Activated T-helper 9 cell treated with anti-CD3 and anti-CD28 coated beads, Interleukin-2, amount 50 U/mL, for 16 hours (primary cell): Measurements from ENCODE around the gene KCNA4.
"Not testable (repeated sequence)": the region's sequence is repeated elsewhere in the genome, so short reads cannot be mapped to it uniquely, and the experiment has no call there.

Experiments used
- DNase-seq: peaks from one replicate; pipeline ENCODE4 v3.0.0-alpha.2; 2020; ENCODE audit warnings: low read depth

KCNA4 gene

DNA sequence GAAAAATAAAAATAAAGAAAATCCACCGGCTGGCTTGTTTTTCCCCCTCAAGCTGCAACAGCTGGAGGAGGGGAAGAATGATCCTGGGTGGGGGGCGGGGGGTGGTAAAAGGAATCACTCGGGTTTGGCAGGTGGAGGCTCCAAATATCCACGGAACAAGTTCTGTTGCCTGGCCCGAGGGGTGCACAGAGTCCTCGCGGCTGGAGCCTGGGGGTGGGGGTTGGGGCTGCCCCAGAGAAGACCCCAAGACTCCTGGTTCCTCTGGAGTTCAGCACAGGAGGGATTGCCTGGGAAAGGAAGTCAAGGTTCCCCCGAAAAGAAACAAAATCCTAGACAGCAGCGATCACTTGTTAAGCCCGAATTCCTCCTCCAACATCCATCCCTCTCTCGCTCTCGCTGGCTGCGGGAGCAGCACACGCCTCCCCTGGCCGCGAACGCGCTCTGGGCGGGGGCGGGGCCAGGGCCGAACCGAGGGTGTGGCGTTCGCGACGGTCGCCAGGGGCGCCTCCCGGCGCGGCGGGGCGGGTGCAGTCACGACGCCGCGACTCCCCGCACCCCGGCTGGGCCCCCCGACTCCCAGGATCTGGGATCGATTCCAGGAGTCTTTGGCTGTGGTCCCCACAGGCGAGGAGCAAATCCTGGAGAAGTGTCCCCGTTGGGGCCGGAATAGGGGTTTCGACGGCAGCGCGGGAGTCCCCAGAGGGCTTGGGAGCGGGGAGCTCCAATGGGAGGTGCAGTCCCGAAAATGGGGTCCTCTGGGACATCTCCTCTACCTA lies at the start of gene KCNA4:
Gene KCNA4 (minus strand): TSS at position 443 of the 776 bp plus-strand sequence. CDS start 4,352 bp downstream, outside the sequence.
- no peak for DNase-seq

DNA sequence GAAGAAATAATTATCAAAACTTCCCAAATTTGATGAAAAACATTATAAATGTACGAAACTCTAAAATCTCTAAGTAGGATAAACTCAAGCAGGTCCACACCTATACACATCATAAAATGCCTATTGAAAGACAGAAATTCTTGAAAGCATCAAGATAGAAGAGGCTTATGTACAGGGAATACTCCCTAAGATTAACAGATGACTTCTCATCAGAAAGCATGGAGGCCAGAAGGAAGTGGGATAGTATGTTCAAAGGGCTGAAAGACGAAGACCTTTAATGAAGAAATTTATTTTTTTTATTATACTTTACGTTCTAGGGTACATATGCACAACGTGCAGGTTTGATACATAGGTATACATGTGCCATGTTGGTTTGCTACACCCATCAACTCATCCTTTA lies 45.3 kb upstream of the KCNA4 start:
- no peak for DNase-seq

DNA sequence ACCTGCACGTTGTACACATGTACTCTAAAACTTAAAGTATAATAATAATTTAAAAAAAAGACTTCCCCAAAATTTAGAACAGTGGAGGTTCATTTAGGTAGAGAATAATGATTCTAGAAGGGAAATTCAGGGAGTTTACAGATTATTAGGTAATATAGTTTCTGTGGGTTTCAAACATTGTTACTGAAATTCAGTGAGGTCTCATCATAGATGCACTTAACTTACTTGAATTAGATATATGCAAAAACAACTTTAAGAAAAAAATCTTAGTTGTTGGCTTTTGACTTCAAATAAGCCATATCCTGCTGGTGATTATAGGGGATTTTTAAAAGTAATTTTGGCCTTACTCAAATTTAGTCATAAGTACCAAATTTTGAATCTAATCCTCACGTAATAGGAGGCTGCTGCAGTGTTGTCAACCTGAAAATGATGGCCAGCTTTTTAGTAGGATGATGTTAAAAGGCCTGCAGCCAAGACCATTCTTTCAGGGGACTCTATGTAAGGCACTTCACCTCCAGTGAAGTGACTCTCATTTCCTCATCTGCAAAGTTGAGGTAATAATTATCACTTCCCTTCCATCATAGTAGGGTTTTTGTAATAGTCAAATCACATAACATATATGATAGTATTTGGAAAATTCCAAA lies 42.5 kb upstream of the KCNA4 start:
- DNase-seq: no peak

DNA sequence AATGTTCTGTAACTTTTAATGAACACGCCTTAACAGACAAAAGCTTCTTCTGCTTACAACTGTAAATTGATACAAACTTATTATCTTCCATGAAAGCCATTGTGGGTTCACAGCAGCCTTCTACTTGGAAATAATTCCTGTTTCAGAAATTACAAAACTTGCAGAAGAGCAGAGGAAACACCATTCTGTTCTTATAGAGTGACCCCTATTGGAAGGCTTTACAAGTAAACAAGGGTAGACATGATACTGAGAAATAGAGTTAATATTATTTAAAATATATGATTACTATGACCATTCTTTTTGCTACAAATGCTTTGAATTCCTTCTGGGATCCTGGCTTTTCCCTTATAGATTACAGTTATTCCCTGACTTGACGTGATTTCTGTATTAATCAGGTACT lies 32.4 kb upstream of the KCNA4 start:
- no peak for DNase-seq

DNA sequence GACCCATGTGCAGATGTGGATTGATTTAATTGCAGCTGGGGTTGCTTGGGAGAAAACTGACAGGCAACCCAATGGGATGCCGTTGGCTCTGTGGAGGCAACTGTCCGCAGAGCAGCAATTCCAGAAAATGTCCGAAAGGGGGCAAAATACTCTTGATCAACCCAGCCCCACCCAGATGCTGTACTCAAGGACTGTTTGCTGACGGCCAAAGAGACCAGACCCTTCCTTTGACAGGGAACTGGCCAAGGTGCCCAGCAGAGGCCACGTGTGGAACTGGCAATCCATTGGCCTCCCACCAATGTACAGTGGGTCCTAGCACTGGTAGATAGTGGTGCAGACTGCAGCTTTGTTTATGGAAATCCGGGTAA lies 29.7 kb upstream of the KCNA4 start:
- DNase-seq: no peak

DNA sequence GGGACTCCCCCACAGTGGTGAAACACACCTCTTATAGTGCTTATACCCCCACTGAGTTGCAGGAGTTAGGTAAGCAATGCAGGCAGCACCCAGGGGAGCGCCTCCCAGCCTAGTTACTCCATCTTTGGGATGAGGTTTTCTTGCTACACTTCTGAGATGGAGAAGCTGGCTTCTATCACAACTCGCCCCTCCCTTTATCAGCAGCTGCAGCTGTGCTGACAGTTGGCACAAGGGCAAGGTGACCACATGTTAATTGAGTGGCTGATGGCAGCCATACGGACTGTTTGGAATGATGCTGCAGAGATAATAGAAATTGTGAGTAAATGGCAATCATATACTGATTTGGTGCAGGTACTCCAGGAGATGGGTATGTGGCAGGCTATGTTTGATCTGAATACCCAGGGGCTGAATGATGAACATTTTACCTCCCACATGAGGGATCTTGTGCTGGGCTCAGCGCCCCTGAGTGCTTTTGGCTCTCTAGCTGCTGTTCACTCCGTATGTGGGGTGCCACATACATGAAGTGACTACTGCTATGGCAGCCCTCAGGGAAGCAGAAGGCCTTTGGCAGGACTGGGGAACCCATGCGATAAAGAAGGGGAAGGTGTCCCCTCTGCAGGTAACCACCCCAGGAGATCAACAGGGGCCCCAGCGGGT lies 29.2 kb upstream of the KCNA4 start:
- DNase-seq: no peak

DNA sequence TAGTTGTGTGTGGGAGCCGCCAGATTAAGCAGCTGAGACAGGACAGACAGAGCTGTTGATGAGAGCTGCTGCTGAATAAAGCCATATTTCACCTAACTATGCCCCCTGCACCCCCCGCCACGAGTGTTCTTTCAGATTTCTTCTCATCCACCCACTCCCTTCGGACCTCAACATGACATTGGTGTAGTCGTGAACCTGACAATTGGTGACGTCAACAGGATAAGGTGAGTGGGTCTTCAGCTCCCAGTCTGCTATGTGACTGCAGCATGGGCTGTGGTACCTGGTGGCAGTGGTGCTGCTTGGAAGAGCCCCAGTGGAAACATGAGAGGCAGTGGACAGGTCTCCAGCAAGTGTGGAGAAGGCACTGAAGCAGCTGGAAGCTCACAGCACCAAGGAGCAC lies 28.3 kb upstream of the KCNA4 start:
- no peak for DNase-seq

DNA sequence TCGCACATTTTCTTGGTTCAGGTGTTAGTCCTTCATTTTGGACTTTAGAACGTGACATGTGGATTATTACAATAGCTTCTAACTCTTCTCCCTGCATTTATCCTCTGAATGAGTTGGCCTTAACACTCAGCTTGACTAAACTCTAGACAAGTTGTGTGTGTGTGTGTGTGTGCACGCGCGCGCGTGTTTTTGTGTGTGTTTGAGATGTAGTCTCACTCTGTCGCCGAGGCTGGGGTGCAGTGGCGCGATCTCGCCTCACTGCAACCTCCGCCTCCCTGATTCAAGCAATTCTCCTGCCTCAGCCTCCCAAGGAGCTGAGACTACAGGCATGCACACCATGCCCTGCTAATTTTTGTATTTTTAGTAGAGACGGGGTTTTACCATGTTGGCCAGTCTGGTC lies 24.3 kb upstream of the KCNA4 start:
- DNase-seq: no peak

DNA sequence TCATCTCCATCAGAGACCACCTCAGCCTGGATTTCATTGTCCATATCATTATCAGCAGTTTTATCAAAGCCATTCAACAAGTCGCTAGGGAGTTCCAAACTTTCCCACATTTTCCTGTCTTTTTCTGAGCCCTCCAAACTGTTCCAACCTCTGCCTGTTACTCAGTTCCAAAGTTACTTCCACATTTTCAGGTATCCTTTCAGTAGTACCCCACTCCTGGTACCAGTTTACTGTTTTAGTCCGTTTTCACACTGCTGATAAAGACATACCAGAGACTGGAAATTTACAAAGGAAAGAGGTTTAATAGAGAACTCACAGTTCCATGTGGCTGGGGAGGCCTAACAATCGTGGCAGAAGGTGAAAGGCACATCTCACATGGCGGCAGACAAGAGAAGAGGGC lies 17.9 kb upstream of the KCNA4 start:
- DNase-seq: not testable (repeated sequence)

DNA sequence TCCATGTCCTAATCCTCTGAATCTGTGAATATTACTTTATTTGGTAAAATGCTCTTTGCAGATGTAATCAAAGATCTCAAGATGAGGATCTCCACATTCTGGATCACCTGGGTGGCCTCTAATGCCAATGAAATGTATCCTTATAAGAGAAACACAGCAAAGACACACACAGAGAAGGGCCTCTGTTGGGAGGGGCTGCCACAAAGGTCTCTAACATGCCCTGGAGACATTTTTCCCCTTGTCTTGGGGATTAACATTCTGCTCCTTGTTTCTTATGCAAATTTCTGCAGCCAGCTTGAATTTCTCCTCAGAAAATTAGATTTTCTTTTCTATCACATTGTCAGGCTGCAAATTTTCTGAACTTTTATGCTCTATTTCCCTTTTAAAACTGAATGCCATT lies 17.3 kb upstream of the KCNA4 start:
- not testable (repeated sequence) for DNase-seq

DNA sequence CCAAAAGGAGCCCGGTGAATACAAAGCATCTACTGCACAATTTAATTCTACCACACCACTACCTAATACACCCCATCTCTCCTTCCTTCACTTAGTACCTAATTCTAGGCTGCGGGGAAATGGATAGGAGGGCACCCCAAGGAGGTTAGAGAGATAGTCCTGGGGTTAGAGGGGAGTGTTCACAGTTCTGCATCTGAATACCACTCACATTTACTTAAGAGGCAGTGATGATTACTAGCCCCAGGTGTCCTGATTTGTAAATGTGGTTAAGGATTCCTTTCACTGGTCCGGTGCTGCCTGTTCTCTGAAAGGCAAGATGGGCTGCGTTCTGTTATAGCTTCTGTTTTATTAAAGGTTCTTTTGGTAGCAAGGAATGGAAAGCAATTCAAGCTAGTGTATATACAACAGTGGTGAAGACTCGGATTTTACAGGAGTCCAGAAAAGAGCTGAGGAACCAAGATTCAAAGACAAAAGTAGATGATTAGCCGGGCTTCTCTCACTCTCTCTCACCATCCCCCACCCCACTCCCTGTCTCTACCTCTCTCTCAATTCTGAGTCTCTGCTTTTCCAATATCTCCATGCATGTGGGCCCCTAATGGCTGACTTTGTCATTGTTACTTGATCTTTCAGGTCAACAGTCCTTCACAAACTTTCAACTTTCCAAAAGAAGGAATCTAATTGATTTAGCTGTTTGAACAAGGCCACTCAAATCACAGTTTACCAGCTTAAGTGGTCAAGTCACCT lies 8.7 kb upstream of the KCNA4 start:
- no peak for DNase-seq

DNA sequence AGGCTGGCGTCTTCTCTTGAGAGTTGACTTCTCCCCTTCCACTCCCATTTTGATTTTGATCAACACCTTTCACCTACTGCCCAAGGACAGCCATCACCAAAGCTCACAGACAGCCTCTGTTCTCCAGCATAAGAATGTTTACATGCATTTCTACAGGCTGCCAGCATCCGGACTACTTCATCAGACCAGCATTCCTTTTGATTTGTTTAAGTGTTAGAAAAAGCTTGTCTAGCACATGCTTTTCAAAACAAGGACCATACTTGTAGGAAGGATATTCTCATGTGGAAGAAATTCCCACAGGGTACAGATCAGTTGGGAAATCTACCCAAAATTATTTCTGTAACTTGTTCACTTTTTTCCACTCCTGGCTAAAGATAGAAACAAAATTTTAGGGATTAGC lies 6.2 kb upstream of the KCNA4 start:
- DNase-seq: no peak

DNA sequence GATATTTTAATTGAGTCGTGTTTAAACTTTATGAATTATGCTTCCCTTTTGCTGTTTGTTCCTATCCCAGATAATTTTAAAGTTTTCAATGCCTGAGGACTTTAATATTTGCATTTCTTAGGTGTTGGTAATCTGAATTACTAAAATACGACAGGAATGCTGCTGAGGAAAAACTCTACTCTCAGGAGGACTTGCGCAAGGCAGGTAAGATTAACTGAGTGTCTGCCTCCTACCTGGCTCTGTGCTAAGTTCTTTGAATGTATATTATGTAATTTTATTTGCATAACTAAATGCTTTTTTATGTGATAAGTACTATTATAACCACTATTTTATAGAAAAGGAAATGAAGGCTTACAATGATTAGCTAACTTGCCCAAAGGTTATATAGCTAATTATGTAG lies 2.7 kb upstream of the KCNA4 start:
- no peak for DNase-seq

DNA sequence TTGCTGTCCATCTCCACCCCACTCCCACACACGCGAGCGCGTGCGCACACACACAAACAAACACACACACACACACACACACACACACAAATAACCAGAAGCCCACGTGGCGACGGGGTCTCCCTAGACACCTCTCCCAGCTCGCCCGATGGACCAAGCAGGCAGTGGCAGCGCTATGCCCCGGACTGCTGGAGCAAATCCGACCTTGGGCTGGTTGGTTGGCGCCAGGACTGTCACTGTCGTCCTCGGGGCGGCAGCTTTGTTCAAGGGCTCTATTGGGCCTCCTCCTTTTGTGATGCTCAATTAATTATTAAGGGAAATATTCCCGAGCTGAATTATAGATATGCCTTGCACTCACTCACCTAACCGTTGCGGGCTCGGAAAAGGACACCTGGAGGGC lies 1.7 kb upstream of the KCNA4 start:
- DNase-seq: no peak

DNA sequence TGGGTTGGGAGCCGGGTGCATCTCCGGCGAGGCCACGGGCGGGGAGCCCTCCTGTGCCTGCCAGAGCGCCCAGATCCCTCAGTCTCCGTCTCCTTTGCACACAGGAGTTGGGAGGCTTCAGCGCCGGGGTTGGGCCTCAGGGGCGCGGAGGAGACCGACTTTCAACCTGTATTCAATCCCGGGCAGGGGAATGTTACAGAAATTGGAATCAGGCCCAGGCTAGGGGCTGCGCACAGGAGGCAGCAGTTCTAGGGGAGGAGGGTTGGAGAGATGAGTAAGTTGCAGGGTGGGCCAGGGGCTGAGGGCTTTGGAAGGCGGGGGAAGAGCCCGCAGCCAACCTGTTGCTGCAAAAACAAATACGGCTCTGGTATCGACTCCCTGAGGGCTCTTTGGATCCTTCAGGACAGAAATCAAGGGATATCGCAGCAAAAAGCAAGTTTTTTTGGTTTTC lies 640 bp upstream of the KCNA4 start:
- no peak for DNase-seq

DNA sequence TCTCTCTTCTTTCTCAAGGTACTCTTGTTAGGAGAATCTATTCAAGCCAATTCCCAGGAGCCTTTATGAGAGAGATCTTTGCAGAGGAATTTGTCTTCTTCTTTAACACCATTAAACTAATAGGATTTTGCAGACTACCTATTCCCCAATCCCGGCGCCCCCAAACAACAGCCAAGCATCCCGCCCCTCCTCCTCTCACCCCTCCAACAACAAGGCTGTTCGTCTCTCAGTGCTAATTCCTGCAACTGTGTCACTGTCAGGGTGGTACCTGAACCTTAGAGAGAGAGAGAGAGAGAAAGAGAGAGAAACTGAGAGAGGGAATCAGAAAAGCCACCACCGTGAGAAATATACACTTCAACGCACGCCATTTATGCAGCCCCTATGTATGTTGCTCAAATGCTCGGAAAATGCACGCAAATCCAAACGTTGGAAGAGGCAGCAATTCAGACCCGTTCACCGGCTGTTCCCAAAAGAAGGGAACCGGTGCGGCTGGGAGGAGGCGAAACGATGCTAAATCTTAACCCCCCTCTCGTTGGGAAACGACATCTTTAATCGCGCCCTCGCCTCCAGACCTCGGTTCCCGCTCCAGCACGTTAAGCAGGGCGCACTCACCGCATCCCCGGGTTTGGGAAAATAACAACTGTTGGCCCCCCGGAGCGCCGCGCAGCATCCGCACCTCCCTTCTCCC lies 961 bp downstream of the KCNA4 start:
- DNase-seq: no peak

DNA sequence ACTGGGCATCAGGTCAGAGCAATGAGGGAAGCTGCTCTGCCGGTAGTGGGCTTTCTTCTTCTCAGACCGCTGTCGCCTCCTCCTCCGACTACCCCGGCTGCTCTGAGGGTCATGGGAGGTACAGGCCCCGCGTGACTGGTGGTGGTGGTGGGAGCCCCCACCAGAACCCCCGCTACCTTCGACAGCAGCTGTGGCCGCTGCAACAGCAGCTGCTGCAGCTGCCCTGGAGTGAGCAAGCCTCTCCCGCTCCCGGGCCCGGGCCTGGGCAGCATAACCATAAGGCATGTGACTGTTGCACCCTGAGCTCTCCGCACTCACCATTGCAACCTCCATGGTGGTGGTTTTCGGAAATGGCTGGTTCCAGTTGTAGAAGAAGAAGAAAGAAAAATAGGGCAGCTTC lies 4.5 kb downstream of the KCNA4 start:
- no peak for DNase-seq

DNA sequence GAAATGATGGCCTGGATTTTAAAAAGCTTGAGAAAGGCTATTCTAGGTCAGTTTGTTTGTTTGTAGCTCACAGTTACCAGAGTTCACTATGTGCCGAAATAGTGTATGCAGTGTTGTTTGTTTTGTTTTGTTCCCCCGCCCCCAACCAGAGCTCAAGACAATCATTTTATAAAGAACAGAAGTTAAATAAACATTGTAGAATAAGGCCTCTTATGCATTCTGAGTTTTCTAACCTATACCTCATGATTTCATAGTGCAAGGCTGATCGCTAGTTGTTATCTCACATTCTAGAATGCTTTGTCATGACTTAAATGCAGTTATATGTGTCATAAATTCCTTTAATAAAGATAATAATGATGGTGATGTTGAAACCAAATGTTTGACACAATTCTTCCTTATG lies 7.8 kb downstream of the KCNA4 start:
- DNase-seq: no peak

DNA sequence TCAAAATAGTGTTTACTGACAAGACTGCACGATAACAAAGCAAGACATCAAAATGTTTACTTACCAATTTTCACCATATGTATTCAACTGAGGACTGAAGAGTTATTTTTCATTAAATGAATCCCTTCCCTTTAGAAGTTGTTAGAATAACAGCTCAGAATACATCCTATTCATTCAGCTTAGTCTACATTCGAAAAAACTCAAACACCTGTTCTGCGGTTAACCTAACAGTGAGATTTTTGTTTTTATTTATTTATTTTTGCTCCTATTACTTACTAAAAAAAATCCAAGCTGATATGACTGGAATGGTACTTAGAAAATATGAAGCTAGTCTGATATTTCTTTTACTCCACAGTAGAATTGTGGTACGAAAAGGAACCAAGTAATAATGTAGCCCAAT lies 10.0 kb downstream of the KCNA4 start:
- DNase-seq: no peak

DNA sequence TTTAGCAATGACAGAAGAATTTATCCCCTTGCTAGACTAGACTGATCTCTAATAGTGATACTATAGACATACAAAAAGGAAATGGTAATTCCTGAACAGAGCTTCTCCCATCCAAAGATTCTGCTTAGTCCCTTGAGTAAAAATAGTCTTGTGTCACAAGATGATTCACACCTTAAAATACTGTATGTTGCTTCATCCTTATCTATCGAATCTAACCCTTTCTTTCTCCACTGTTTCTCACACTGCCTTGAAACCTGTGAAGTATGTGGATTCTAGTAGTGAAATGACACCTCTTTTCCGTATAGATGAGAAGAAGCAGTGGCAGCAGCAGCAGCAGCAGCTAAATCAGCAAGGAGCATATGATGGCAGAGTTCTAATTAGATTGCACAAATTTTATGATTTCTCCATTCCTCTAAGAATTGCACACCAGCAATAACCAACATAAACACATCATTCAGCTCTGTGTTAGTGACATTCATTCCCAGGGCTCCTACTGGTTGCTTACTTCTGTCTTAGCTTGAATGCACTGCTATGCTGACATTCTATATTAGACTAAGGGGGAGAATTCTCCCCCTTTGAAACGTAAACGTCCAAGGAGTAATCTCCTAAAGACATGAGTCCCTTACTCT lies 14.6 kb downstream of the KCNA4 start:
- DNase-seq: no peak

DNA sequence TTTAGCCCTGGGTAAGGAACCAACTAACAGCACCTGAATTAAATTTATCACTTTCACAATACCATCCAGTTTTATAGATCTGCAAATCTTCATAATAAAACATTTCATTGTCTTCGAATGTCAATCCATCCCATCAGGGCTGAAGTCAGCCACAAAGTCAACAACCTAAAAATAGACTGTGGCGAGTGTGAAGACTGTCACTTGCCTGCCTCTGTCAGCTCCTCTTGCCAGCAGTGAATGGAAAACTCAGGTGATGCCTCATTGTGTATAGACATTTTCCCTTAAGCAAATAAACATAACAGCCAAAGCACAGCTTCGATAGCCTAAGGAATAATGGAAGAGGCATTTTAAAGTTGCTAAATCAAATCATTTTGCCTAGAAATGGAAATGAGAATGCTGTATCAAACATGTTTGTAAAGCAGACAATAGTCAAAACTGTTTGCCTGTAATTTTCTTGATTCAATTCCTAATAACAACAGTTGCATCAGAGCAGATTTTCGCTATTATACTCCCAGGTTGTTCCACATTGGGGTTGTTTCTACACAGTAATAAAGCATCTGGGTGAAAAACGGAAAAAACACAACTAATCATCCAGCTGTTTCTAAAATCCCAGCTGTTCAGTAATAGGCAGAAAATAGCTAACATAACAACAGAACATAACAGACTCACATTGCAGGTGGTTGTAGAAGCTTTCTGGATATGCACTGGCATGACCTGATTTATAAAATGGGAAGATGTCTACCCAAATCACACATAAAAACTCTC lies 15.7 kb downstream of the KCNA4 start:
- no peak for DNase-seq
